GM19467 (cell line): ENCODE data around the gene PTGFRN.

Experiments used
- ATAC-seq: cut with Tn5 transposase; IDR thresholded peaks from one replicate; pipeline ENCODE4 v1.9.1; 2021; ENCODE audit warnings: mild to moderate bottlenecking, moderate library complexity; ENCODE audit not compliant: unreplicated experiment

The PTGFRN gene

DNA sequence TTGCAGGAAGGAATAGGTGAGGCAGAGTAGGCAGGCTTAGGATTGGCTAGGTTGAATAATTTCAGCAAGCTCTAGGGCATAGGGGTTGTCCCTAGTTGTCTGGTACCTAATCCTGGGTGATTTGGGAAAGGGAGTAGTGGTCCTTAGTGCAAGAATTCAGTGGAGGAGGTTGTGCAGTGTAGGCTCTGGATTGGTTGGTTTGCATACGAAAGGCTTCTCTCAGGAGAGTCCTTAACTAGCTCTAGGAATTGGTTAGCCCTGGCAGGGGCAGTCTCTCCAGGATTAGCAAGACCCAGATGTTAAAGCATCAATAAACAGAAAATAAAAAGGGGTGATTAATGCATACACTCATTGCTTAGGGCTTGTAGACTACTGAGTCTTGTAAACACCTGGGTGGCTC is 82.2 kb downstream of the PTGFRN start:
- no peak for ATAC-seq

DNA sequence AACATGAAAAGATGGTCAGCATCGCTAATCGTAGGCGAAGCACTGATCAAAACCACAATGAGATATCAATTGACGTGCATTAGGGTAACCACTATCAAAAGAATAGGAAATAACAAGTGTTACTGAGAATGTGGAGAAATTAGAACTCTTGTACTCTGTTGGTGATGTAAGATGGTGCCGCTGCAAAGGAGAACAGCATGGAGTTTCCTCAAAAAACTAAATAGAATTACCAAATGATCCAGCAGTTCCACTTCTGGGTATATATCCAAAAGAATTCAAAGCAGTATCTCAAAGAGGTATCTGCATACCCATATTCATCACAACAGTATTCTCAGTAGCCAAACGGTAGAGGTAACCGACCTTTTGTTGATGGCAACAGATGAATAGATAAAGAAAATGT is 83.6 kb downstream of the PTGFRN start:
- ATAC-seq: no peak

DNA sequence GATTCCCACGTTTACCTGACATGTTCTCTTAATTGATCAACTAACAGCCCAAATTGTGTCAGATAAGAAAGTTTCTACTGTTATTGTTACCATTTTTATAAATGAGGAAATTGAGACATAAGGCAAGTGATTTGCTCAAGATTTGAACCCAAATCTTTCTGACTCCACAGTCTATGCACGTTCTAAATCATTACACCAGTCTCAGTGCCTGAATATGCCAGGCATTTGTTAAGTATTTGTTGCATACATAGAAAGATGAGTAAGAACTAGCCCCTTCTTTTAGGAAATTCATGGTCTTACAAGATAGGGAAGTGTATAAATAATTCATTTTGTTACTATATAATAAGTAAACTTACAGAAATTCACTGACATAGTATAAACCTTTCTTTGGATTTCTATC is 84.7 kb downstream of the PTGFRN start:
- no peak for ATAC-seq

DNA sequence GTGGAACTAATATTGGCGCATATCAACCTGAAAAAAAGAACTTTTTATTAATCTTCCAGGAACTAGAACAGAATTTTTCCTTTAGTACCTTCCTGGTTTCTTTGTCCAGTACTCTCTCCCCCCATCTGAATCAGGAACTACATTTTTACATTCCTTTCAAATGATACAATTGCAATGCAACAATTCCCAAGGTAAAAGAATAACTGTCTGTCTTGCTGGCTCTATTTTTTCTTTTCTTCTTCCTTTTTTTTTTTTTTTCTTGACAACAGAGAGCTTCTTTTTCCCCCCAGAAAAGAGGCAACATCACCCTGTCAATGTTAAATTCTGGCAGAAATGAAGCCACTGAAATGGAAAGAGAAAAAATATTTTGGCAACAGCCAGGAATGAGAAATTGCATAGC is 87.3 kb downstream of the PTGFRN start:
- ATAC-seq: no peak

DNA sequence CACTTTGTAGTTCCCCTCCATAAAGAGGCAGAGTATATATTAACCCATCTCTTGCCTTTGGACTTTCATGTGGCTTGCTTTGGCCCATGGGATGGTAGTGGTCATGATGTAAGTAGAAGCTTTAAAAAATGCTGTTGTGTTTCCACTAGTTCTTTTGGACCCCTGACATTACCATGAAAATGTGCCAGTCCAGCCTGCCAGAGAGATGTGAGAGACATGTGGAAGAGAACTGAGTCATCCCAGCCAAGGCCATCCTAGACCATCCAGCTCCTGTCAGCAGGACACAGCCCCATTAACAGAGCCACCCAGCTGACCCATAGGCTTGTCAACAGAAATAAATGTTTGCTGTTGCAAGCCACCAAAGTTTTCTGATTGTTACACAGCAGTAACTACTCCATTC is 87.9 kb downstream of the PTGFRN start:
- ATAC-seq: no peak

DNA sequence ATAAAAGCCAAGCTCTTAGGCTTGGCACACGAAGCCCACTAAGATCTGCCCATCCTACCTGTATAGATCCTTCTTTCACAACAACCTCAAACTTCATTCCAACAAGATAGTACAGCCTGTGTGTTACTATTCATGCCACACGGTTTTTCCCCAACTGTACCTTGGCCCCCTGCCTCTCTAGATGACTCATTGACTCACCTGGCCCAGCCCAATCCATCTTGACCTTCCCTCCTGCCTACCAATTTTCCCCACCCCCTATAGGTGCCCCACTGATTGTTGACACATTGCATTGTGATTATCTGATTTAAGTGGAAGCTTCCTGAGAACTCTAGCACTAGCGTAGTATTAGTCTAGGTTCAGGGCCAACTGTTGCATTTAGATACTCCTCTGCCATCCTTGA is 89.9 kb downstream of the PTGFRN start:
- no peak for ATAC-seq

DNA sequence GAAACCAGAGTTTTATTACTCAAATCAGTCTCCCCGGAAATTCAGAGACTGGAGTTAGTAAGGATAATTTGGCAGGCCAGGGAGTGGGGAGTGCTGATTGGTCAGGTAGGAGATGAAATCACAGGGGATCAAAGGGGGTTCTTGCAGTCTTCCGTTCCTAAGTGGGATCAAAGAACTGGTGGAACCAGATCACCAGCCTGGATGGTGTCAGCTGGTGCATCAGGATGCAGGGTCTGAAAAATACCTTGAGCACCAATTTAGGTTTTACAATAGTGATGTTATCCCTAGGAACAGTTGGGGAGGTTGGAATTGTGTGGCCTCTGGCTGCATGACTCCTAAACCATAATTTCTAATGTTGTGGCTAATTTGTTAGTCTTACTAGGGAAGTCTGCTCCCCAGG is 90.4 kb downstream of the PTGFRN start:
- ATAC-seq: no peak

DNA sequence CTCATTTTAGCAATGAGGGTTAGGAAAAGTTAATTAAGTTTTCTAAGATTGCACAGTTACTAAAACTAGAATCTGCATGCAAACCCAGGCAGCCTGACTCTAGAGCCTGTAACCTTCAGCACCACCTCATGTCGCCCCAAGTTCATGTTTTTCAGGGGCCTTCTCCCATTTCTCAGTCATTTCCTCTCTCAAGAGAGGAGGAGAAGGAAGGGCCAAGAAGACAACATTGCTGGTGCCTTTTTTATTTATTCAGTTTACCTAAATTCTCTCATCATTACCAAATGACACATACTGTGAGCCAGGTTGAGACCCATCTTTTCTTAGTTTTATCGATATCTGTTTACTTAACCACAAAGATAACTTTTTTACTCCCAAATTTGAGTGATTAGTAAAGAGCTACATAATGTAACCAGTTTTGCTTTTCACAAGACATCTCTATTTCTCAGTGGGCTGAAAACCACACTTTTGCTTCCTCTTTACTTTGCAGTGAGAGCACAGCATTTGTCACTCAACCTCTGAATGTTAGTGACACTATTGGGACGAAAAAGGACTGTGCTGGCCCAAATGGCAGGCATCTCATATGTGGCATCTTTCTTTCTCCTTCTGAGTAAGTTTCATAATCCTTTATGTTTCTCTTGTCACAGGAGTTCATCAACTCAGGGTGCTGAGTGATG is 91.7 kb downstream of the PTGFRN start, which contains the start of gene CD101:
TSS of gene CD101 (plus strand) at position 507 of the 674 bp plus-strand sequence. CDS start at position 565, 58 bp downstream.
- peak; percentile 90 for ATAC-seq

DNA sequence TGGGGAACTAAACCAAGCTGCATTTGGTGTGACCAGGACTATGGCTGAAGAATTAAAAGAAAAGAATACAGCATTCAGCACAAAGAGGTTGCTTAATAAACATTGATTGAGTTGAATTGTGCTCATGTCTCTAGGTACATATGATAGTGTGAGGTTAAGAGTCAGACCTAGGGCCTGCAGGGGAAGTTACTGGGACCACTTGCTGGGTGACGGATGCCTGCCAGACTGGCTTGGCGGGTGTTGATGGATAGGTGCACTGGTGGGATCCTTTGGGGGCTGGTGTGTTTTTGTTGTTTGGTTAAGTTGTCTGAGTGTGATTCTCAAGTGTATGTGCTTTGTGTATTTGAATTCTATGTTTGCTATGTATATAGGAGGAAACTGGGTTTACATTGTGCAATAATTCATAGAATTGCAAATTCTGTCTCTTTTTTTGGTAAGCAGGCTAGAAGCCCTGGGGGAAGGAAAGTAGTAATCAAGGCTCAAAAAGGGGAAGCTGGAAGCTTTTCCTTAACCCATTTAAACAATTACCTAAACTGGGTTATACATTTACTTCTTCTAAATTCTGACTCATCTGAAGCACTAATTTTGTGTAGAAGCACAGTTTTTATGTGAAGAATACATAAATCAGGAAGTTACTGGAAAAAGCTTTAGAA is 93.6 kb downstream of the PTGFRN start:
- ATAC-seq: no peak

DNA sequence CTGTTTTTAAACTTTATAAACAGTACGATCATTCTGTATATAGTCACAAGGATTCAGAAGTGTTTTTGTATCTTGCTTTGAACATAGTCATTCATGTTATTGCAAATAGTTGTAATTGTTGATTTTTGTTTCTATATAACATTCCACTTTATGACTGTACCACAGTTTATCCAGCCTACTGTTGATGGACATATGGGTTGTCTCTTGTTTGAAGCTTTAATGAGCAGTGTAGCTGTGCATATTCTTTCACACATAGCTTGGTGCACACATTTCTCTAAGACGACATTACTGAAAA is 98.0 kb downstream of the PTGFRN start:
- no peak for ATAC-seq

DNA sequence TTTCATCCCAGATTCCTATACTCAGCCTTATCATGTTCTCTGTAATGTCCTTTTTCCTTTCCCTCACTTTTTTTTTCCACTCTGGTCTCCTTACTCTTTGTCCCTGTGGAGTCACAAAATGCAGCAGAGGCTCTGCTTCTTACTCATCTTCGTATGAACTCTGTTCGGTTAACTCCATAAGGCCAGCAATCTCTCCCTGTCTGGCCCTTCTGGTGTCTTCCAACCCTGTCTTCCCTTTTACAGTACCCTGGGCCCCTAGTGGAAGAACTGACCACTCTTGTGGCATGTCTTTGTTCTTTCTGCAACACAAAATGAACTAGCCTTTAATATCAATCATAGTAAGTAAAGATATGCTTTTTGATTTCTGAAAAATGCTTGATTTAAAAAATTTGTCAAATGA is 98.9 kb downstream of the PTGFRN start:
- ATAC-seq: no peak

DNA sequence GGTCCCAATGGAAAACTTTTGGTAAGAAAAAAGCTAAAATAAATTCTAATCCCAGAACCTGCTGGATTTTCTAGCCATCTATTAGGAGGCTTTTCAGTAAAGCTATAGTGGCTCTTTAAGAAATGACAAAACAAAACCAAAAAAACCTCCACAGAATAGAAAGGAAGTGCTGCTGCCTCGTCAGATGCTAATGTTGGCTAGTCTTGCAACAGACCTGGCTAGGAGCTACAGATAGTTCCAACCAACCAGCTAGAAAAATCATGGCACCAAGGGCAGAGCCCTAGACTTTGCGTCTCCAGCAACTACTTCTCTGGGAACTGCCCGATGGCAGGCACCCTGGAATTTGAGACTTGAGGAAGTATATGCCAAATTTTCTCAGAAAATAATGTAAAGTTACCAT is 99.4 kb downstream of the PTGFRN start:
- no peak for ATAC-seq

DNA sequence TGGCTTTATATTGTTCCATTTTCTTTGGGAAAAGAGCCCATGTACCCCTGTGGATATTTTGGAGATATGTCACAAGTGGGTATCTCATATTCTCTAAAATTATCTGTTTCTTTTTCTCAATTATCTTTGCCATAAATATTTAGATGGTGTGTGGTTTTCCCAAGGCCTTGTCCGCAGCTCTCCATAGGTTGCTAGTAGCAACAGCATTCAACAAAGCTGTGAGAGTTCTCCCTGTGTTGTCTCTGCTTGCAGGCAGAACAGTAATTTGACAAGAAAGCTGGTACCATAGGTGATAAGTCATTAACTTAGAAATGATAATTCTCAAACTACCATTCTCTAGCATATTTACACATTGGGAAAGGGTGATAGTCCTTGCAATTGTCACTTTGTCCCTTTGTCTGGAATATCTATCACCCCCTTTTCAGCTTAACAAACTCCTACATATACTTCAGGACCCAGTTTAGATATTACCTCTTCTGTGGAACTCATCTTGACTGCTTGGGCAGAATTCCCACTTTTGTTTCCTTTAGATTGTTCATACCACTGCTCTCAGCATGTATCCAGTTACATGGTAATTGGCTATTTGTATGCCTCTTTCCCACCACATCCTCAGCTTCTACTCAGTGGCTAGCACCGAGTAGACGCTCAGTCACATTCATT is 100.7 kb downstream of the PTGFRN start:
- no peak for ATAC-seq

DNA sequence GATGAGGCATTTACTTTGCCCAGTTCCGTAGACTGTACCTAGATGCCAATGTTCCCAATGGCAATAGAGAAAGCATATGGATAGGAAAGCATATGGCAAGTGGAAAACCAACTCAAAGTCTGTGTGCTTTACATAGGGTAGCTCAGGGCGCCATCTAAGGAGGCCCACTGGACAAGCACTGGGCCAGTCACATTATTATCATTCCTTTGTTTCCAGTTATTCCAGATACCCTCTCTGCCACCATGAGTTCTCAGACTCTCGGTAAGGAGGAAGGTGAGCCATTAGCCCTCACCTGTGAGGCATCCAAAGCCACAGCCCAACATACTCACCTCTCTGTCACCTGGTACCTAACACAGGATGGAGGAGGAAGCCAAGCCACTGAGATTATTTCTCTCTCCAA is 101.6 kb downstream of the PTGFRN start:
- no peak for ATAC-seq

DNA sequence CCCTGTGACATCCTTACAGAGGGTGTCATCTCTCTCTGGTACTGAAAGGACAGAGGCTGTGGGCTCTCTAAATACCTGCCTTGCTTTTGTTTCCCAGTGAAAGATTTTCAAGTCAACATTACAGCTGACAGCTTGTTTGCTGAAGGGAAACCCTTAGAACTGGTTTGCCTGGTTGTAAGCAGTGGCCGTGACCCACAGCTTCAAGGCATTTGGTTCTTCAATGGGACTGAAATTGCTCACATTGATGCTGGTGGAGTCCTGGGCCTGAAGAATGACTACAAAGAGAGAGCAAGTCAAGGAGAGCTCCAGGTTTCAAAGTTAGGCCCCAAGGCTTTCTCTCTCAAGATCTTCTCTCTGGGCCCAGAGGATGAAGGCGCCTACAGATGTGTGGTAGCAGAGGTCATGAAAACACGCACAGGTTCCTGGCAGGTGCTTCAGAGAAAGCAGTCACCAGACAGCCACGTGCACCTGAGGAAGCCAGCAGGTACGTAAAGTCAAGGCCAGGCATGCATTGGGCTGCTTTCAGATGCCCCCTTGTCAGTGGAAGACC is 103.7 kb downstream of the PTGFRN start:
- ATAC-seq: no peak

DNA sequence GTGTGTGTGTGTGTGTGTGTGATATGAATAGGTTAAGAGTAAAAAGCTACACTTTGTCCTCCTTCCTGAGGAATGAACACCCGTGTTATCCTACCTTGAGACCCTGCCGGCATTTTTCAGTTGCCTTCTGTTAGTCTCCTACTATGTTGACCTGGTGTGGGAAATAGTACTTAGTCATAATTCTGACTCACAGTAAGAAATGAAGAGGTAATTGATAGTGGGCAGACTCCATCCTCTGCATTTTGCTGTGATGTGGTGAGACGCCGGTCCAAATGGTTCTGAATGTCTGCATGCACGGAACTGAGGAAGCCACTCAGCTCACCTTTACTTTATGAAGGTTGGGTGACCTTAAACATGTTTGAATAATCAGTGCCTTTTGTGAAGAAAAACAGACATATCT is 104.5 kb downstream of the PTGFRN start:
- ATAC-seq: no peak

DNA sequence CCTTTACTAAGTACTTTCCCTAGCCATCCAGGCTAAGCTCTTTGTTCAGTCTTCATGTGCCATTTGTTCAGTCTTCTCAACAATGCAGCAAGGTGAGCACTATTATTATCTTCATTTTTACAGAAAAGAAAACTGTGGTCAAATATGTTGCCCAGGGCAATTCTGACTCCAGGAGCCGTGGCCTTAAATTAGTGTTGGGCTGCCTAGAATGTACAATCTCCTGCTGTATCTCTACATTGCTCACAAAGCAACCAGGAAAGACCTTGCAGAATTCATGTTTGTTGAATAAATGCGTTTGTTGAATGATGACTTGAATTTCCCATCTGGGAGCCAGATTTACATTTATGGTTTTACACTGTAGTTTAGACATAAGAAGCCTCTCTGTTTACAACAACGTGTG is 106.0 kb downstream of the PTGFRN start:
- ATAC-seq: no peak

DNA sequence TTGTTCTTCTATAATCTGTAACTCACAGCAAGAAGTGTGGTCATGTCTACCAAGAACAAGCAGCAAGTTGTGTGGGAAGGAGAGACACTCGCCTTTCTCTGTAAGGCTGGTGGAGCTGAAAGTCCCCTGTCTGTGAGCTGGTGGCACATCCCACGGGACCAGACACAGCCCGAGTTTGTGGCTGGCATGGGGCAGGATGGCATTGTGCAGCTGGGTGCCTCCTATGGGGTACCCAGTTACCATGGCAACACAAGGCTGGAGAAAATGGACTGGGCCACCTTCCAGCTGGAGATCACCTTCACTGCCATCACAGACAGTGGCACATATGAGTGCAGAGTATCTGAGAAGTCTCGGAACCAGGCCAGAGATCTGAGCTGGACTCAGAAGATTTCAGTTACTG is 107.3 kb downstream of the PTGFRN start:
- no peak for ATAC-seq

DNA sequence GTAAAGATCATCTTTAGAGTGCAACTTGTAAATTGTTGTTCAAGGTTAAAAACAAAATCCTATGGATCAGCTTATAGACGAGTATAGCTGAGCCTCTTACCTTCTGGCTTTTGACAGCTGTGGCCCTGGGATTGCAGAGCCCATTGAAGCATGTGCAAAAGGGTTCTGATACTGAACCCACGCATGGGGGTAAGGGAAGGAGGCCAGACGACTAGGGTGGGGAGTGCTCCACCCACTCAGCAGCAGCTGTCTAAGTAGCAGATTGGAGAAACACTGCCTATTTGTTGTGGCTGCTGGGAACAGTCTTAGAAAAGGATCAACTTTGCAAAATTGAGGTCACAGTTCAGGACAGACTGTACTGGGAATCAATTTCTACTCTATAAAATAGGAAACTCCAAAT is 107.9 kb downstream of the PTGFRN start:
- no peak for ATAC-seq

DNA sequence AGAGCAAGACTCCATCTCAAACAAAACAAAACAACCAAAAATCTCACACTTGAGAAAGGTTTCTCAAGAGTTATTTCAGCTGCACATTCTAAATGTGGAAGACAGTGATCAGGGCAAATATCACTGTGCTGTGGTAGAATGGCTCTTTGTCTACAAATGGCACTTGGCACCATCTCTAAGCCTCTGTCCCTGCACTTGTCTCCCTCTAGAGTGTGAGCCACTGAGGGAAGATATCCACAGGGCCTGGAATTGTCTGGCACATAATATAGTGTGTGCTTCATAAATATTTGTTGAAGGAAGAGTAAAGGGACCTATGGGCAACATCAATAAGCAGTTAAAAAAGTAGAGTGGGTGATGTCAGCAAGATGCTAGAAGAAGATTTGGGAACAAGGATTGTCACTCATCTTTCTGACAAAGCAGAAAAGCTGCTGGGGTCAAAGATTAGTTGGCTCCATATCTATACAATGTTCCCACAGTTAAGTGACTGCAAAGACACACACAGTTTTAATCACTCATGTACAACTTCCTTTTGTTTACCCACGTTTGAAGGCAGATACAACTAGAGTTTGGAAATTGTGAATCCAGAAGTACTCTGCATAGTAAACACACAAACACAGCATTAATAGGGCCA is 110.9 kb downstream of the PTGFRN start:
- ATAC-seq: no peak

DNA sequence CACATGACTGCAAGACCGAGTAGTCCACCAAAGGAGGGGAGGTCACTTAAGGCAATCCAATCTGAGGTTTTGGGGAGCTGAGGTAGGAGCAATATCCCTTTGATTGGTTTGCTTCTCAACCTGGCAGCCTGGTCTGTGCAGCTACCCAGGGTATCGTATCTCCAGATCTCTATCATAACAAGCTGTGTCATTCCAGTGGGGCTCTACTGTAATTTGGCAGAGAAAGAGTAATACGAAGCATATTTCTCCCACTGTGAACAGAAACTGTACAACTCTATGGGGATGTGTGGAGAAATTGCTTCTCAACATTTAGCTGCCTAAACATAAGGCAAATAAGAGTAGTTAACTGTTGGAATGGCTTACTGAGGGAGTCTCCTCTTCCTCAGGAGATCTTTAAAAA is 112.4 kb downstream of the PTGFRN start:
- no peak for ATAC-seq

DNA sequence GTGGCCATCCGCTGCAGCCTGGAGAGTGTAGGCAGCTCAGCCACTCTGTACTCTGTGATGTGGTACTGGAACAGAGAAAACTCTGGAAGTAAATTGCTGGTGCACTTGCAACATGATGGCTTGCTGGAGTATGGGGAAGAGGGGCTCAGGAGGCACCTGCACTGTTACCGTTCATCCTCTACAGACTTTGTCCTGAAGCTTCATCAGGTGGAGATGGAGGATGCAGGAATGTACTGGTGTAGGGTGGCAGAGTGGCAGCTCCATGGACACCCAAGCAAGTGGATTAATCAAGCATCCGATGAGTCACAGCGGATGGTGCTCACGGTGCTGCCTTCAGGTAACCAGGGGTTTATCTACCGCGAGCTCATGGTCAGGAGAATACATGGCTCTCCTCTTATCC is 115.9 kb downstream of the PTGFRN start:
- no peak for ATAC-seq
